Activated naive CD4-positive, alpha-beta T cell treated with anti-CD3 and anti-CD28 coated beads, Interleukin-2, amount 50 U/mL, for 16 hours (primary cell): Measurements from ENCODE around the gene NCOA4.
"Not testable (repeated sequence)": the region's sequence is repeated elsewhere in the genome, so short reads cannot be mapped to it uniquely, and the experiment has no call there.

Source experiments
- DNase-seq: peaks from one replicate; pipeline ENCODE4 v3.0.0-alpha.2; 2020

NCOA4 gene

DNA sequence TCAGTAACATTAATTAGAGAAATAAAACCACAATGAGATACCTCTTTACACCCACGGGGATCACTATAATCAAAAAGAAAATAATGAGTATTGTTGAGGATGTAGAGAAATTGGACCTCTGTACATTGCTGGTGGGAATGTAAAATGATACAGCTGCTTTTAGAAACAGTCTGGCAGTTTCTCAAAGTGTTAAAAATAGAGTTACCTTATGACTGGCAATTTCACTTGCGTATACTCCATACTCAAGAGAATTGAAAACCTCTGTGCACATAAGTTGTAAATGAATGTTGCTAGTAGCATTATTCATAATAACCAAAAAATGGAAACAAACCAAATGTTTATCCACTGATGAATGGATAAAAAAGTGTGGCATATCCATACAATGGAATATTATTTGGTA, 51.9 kb downstream of the NCOA4 start:
- DNase-seq, result not testable (repeated sequence)

DNA sequence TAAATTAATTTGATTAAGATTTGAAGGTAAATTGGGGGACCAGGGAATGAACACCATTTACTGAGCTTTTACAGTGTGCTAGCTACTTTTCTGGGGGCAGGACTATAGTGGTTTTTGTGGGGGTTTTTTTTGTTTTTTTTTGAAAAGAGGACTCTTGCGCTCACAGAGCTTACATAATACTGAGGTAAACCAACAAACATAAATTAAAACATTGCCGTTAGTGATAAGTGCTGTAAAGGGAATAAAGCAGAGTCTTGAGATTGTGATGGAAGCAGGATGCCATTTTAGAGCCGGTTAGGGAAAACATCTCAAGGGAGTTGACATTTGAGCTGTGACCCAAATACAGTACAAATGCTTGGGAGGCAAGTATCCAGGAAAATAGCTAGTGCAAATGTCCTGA, 56.4 kb downstream of the NCOA4 start:
- not testable (repeated sequence) for DNase-seq

DNA sequence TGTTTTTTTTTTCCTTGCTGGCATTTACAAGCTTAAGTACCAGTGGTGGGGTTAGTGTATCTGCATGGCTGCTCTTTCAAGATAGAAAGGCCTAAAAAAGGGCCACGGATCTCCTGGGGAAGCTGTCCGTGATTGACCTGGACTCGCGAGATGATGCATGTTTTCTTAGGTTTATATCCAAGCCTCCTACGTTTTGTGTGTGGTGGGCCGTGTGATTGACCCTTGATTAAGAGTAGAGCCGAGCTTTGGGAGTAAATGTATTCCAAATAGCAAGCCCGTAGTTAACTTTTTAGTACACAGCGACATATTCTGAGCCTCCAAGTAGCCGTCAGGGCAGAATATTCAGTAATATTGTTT, 57.6 kb downstream of the NCOA4 start:
- not testable (repeated sequence) for DNase-seq

DNA sequence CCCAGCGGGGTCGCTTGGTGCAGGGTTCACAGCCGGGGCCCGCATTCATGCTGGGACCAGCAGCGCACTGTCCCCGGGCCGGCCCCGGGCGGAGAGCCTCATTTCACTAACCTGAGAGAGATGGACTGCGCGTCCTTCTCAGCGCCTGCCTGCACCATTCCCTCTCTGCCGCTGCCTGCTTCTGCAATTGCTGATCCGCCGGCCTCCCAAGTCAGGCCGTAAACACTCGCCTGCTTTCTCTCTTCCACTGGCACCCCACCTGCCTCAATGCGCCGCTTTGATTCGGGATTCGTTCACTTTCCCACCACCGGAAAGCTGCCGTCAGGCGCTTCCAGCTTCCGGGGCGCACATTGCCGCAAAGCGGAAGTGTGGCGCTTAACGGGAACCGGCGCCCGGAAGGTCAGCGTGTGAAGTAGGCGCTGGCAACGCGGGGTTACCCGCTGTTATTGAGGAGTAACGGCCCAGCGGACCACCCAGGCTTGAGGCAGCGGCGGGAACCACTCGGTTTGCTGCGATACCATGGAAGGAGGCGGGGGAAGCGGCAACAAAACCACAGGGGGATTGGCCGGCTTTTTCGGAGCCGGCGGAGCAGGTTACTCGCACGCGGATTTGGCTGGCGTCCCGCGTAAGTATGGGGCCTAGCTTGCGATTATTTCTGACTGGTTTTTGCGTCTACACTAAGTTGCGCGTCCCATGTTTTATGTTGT, 58.2 kb downstream of the NCOA4 start, which contains the start of gene TIMM23:
Gene TIMM23 (plus strand): TSS at position 384 of the 707 bp plus-strand sequence. CDS start 136 bp downstream, at position 520.
- DNase-seq, result peak; percentile 88

DNA sequence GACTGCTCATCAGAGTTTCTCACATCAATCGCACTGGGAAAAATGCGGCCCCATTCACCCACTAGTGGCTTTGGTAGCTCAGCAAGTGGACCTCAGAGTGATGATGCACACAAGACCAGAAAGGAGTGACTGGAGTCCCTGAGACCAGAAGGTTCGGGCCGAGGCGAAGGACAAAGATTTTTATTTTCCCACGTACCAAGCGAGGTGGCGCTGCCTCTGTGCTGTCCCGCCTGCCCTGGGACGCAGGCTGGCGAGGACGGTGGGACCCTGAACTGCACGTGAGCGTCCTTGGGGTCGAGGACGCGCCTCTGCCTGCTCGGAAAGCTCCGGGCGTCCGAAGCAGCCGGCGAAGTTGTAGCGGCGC, 58.7 kb downstream of the NCOA4 start:
- DNase-seq, result not testable (repeated sequence)

DNA sequence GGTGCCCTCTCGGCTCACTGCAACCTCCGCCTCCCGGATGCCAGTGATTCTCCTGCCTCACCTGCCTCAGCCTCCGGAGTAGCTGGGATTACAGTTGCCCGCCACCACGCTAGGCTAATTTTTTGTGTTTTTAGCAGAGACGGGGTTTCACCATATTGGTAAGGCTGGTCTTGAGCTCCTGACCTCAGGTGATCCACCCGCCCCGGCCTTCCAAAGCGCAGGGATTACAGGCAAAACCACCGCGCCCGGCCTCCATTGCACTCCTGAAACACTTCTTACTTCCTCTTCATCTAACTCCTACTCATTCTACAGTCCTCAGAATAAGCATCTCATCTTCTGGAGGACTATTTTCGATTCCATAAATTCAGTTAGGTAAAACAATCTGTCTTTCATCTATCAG, 59.4 kb downstream of the NCOA4 start:
- not testable (repeated sequence) for DNase-seq

DNA sequence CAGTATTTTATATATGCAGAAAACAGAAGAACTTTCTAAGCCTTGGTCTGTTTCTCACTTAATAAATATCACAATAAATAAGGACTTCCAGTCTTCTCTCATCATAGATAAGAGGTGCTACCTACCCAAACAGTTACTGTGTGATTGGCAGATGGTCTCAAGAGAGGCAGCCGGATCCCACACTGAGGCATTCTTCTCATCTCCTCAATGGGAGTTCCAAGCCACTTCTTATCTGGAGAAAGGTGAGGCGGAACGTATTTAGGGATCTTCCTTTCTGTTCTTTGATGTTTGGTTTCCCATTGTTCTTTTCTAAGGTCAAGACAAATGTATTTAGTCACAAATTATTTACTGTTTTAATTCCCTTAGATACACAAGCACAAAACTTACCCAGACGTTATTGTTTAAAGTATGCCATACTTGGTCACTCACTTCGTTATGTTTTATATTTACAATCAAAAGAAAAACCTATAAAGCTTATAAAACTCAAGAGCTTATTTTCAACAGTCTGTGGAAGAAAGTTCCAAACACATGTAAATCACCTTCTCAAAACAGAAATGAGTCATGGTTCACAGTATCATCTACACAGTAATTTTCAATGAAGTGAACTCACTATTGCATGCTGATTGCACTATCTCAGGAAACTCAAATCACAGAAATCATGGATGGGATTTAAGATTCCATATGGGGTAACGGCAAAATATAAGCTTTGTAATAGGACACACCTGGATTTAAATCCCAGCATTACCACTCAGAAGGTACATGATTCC, 67.6 kb downstream of the NCOA4 start:
- DNase-seq, result not testable (repeated sequence)

DNA sequence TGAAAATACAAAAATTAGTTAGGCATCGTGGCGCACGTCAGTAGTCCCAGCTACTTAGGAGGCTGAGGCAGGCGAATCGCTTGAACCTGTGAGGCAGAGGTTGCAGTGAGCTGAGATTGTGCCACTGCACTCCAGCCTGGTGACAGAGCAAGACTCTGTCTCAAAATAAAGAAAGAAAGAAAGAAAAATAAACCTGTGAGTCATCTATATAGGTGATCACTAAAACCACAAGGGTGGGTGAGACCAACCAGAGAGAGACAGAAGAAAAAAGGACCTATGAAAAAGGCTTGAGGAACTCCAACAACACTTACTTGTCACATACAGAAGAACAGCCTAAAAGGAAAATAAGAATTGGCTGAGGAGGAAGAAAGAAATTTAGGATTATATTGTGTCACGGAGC, 72.5 kb downstream of the NCOA4 start:
- not testable (repeated sequence) for DNase-seq

DNA sequence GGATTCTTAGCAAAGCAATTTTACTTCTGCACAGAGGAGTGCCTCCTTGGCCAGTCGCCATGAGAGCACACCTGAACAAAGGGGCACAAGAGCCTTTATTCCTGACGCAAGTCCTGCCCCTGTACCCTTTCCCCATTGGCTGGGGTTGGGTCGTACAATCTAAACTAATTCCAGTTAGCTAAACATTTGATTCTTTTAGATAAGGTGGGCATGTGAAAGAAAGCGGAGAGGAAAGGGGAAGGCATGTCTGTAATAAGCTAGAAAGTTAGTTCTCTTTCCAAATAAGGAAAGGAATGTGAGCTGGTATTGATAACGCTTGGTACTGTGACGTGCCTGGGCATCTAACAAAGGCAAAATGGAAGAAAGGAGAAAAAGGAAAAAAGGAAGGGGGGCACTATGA, 73.8 kb downstream of the NCOA4 start:
- DNase-seq, result not testable (repeated sequence)
